NCI-H460 (cell line): ENCODE data around the gene ARMS2. TPM values are rescaled to one million over a fixed set of nuclear protein-coding genes. Genes with fewer than 3 reads are reported as not detected.

ENCODE experiments used
- DNase-seq: peaks from one replicate; pipeline ENCODE4 v3.0.0-alpha.2; 2016; ENCODE audit warnings: low read depth; ENCODE audit errors: extremely low read depth
- polyA plus RNA-seq: library from polyadenylated mRNA; depleted of rRNA; stranded (reverse); fragments of >200 nt; gene quantifications from 2 replicates; pipeline ENCODE4 v1.2.3, GENCODE V29; 2014; cell fraction: nucleus; rRNA removed
- total RNA-seq: library from RNA; depleted of rRNA; stranded (reverse); fragments of >200 nt; shearing (Covaris generic); gene quantifications from 2 replicates; pipeline ENCODE4 v1.2.3, GENCODE V29; 2014; rRNA removed

Gene ARMS2, protein sequence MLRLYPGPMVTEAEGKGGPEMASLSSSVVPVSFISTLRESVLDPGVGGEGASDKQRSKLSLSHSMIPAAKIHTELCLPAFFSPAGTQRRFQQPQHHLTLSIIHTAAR
- not detected in 2 replicates for total RNA-seq
- polyA plus RNA-seq: not detected in 2 replicates

- DNase-seq: no peak
Measured at GRCh38 chr10:122454603-122455080, at the start of gene ARMS2. ARMS2 (plus strand) TSS chr10:122454653; CDS start chr10:122454728, 75 bp downstream.

- no peak for DNase-seq
Measured at GRCh38 chr10:122407375-122408125, 46.9 kb upstream of the ARMS2 start.

GRCh38 chr10:122413327-122413726 is 41.1 kb upstream of the ARMS2 start:
- no peak for DNase-seq

GRCh38 chr10:122417667-122418066 is 36.8 kb upstream of the ARMS2 start:
- no peak for DNase-seq

- no peak for DNase-seq
Measured at GRCh38 chr10:122419016-122419415, 35.4 kb upstream of the ARMS2 start.

- DNase-seq: no peak
Measured at GRCh38 chr10:122419876-122420623, 34.4 kb upstream of the ARMS2 start.

- DNase-seq: no peak
Measured at GRCh38 chr10:122420624-122421007, 33.8 kb upstream of the ARMS2 start.

DNA sequence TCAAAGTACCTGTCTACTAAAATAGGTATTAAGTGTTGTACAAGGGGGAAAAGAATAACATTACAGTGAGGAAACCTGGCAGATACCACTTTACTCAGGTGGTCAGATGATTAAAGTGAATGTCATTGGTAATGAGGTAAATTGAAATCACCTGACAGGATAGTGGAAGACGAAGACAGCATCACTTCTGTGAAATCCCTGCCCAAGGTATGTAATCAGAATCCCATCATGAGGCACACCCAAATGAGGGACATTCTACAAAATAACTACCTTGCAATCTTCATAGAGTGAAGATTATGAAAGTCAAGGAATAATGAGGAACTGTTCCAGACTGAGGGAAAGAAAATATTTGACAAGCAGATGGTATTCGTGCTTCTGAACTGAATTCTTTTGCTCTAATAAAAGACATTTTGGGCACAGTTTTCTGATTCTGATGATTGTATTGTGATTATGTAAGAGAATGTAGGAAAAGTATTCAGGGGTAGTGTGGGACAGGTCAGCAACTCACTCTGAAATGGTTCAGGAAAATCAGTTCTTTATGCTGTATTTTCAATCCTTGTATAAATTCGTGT is 33.3 kb upstream of the ARMS2 start:
- no peak for DNase-seq

GRCh38 chr10:122421742-122422141 is 32.7 kb upstream of the ARMS2 start:
- DNase-seq: no peak

- DNase-seq: no peak
Measured at GRCh38 chr10:122422266-122422989, 32.0 kb upstream of the ARMS2 start.

- DNase-seq: no peak
Measured at GRCh38 chr10:122424059-122424458, 30.4 kb upstream of the ARMS2 start.

DNA sequence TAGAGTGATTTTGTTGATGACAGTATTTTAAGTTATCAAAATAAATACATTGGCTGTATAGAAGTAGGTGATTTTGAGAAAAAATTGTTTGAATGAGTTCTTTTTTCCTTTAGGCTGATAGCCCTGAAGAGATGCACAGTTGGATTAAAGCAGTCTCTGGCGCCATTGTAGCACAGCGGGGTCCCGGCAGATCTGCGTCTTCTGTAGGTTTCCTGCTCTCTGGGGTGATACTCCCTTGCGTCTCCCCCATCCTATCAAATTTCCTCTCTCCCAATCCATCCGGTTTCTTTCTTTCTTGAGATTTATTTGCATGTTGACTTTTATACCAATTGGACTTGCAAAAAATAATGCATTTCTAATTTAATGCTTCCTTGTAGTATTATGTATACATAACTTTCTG is 27.6 kb upstream of the ARMS2 start:
- DNase-seq: no peak

- no peak for DNase-seq
Measured at GRCh38 chr10:122427280-122427679, 27.2 kb upstream of the ARMS2 start.

DNA sequence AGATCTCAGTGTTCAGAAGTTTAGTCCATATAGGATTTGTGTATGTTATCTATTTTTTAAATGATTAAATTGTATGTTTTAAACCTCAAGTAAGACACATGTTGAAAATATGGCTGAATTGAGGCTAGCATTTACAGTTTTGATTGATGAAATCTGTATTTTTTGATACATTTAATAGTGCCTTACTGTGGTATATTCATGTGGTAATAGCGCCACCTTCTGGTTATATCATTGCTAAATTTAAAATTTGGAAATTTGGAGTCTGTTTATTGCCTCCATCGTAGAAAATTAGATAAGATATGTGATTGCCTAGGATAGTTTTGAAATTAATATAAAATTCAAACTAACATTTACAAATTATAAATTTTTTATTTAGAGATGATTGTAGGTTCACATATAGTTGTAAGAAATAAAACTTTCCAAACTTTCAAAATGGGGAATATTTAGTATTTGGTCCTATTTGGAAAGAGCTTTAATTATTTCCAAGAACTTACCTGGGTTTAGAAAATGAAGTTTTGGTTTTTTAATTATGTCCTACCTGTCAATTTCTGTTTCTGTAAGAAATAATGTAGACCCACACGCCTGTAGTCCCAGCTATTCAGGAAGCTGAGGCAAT is 19.1 kb upstream of the ARMS2 start:
- DNase-seq: peak; percentile 48

DNA sequence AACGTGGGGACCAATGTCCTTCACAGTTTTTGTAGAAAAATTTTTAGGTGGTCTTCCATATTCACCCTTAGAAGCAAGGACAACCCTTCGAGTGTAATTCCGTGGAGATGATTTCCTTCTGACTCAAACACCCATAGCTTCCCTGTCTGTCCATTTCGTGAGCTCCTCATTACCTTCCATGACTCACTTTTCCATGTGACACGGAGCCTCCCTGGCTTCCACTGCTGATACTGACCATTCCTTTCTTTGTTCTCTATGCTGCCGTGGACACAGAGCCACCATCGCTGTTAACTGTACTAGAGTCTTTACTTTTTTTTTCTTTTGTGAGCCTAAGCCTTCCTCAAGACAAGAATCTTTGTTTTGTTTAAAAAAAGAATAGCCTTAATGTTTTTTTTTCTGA is 12.5 kb upstream of the ARMS2 start:
- no peak for DNase-seq

DNA sequence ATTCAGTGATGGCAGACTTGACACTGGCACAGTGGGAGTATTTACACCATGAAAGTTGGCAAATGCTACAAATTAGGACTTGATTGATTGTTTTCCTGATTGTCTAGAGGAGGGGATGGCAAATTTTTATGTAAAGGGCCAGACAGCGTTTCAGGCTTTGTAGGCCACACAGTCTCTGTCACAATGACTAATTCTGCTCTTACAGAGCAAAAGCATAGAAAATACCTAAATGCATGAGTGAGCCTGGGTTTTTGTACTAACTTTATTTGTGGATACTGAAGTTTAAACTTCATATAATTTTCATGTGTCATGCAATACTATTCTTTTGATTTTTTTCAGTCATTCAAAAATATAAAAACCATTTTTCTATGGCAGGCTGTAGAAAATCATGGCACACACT is 9.0 kb upstream of the ARMS2 start:
- no peak for DNase-seq

DNA sequence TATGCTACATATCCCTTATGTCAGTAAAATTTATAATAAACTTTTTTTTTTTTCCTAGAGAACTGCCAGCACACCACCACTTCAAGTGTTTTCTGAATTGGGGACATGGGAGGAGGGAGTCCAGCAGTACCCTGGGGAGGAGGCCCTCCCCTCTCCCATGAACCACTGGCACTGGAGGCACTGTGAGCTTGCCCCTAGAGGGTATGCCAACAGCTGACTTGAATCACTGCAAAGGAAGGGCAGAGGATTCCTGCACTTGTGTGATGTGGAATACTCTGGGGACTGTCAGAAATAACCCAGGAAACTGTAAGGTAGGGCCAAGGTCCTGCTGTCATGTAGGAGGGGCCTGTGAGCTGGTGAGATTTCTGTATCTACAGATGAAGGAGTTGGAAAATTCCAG is 8.5 kb upstream of the ARMS2 start:
- no peak for DNase-seq

DNA sequence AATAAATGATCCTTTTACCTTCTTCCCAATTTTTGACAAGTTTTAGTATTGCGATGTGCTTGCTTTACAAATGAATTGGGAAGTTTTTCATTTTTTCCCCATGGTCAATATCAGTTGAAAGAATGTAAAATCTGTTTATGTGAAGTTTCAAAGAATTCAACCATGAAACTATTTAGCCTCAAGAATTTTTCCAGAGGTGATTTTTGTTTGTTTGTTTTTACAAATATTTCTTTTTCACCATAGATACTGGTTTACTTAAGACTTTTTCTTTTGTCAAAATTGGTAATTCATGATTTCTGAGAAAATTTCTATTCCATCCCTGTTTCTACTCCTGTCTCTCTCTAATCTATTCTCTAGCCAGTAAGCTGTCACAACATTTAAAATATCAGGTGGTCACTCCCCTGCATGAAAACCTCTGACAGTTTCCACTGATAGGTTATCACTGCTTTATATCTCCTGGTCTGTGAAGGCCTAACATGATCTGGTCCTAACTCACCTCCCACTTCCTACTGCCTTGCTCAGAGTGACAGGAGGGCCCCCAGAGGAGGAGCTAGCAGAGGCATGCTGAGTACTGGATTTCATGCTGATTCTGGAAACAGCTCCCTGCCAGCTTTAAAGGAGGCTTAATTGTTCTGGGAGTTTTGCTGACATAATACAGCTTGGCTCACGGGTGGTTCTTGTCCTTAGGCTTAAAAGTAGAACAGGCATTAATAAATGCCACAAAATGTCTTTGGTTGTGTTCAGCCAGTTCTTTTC is 7.6 kb upstream of the ARMS2 start:
- DNase-seq: no peak

DNA sequence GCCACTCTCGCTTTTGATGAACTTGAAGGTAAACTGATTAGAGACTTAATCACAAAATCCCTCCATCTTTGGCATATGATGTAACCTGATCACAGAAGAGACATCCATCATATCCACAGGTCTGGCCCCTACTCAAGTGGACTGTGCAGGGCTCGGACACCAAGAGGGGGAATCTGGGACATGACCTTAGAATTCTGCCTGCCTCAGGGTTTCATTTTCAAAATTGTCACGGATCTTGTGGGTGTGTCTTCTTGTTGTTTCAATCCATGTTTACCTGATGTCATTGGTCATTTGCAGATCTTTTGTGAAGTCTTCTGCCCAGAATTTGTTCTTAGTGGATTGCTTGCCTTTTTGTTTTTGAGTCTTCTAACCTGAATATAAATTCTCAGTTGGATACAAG is 5.9 kb upstream of the ARMS2 start:
- no peak for DNase-seq

DNA sequence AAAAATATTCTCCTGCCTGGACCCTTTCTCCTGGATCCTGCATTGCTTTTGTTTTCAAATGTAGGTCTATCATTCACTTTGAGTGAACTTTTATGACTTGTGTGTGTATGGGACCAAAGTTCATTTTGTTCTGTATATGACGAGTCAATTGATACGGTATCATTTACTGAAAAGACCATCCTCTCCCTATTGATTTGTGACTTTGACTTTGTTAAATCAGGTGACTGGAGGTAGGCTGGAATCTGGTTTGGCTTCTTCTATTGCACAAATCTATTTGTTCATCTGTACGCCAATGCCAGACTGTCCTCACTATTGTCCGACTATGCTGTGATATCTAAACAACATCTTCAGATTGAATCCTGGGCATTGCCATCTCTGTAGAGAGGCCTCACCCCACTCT is 5.3 kb upstream of the ARMS2 start:
- DNase-seq: no peak
